ENCODE measurements around the gene KRTAP10-1.

The KRTAP10-1 gene

DNA sequence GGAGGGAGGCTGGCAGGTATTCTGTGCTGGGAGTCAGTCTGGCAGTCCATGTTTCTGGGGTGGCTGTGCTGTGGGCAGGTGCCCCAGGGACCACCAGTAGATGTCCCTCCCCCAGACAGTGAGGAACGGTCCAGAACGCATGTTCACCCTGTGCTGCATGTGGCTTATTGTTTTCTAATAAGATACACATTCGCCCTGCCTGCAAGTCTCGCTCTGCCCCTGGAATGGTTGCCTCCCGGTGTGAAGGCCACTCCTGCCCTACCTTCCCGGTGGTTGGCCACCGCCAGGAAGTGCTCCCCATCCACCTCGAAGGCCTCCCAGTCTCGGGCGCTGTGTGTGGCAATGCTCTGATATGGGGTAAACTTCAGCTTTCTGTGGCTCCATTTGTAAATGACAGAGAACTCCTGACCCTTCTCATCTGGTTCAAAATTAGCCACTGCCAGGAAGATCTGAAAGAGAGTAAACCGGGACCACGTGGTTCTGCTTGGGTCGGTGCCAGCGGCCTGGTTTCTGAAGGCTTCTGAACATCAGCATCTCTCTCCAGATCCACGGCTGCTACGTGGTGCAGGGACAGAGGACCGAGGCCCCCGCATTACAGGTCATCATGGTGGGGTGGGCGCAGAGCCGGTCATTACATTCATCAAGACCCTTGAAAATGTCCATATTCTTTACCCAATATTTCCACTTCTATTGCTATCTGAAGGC lies 14.5 kb downstream of the KRTAP10-1 start:
- Histone ChIP-seq H3K4me2 (ENCODE audit: low read length) (no peak overlapping the region), H3K27ac (ENCODE audit: low read length) (no peak overlapping the region), H3K27me3 (ENCODE audit: low read depth, low read length) (no peaks in the 10 kb centered on the region), H3K36me3 (replicated peaks; ENCODE audit: low read depth, low read length) (no peaks in the 10 kb centered on the region), H3K79me2 (ENCODE audit: low read length) (no peaks in the 10 kb centered on the region), H2AFZ (ENCODE audit: low read depth, low read length) (no peak overlapping the region), H3K9me3 (ENCODE audit: insufficient read depth, low read length) (no peaks in the 10 kb centered on the region), H3K4me3 (ENCODE audit: low read length) (no peak overlapping the region), H3K4me1 (ENCODE audit: low read length) (no peaks in the 10 kb centered on the region), H3K9ac (ENCODE audit: low read length) (no peak overlapping the region), H4K20me1 (ENCODE audit: insufficient read depth, low read length) (no peaks in the 10 kb centered on the region)
- TF ChIP-seq CTCF (IDR thresholded peaks at IDR 0.05; ENCODE audit: low read depth, low read length) (no peak), EZH2phosphoT487 (IDR thresholded peaks at IDR 0.05; ENCODE audit: low read depth) (no peak)

DNA sequence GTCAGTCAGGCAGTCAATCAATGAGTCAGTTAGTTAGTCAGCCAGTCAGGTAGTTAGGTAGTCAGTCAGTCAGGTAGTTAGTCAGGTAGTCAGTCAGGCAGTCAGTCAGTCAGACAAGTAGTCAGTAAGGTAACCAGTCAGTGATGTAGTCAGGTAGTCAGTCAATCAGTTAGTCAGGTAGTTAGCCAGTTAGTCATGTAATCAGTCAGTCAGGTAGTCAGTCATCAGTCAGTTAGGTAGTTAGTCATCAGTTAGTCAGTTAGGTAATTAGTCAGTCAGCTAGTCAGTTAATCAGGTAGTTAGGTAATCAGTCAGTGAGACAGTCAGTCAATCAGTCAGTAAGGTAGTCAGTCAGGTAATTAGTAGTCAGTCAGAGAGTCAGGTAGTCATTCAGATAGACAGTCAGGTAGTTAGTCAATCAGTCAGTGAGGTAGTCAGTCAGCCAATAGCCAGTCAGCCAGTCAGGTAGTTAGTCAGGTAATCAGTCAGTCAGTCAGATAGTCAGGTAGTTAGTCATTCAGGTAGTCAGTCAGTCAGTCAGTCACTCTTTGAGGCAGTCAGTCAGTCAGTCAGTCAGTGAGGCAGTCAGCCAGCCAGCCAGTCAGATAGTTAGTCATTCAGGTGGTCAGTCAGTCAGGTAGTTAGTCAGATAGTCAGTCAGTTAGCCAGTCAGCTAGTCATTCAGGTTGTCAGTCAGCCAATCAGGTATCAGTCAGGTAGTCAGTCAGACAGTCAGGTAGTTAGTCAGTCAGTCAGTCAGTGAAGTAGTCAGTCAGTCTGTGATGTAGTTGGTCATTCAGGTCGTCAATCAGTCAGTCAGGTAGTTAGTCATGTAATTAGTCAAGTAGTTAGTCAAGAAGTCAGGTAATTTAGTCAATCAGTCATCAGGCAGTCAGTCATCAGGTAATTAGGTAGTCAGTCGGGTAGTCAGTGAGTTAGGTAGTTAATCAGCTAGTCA lies 15.3 kb downstream of the KRTAP10-1 start:
- Histone ChIP-seq H3K9me3 (ENCODE audit: insufficient read depth, low read length) (no peaks in the 10 kb centered on the region), H3K27me3 (ENCODE audit: low read depth, low read length) (no peaks in the 10 kb centered on the region), H3K79me2 (ENCODE audit: low read length) (no peaks in the 10 kb centered on the region), H3K9ac (ENCODE audit: low read length) (no peak overlapping the region), H3K4me1 (ENCODE audit: low read length) (no peaks in the 10 kb centered on the region), H3K4me2 (ENCODE audit: low read length) (no peak overlapping the region), H3K27ac (ENCODE audit: low read length) (no peak overlapping the region), H2AFZ (ENCODE audit: low read depth, low read length) (no peak overlapping the region), H4K20me1 (ENCODE audit: insufficient read depth, low read length) (no peaks in the 10 kb centered on the region), H3K4me3 (ENCODE audit: low read length) (no peak overlapping the region), H3K36me3 (replicated peaks; ENCODE audit: low read depth, low read length) (no peaks in the 10 kb centered on the region)
- TF ChIP-seq EZH2phosphoT487 (IDR thresholded peaks at IDR 0.05; ENCODE audit: low read depth) (no peak), CTCF (IDR thresholded peaks at IDR 0.05; ENCODE audit: low read depth, low read length) (no peak)

DNA sequence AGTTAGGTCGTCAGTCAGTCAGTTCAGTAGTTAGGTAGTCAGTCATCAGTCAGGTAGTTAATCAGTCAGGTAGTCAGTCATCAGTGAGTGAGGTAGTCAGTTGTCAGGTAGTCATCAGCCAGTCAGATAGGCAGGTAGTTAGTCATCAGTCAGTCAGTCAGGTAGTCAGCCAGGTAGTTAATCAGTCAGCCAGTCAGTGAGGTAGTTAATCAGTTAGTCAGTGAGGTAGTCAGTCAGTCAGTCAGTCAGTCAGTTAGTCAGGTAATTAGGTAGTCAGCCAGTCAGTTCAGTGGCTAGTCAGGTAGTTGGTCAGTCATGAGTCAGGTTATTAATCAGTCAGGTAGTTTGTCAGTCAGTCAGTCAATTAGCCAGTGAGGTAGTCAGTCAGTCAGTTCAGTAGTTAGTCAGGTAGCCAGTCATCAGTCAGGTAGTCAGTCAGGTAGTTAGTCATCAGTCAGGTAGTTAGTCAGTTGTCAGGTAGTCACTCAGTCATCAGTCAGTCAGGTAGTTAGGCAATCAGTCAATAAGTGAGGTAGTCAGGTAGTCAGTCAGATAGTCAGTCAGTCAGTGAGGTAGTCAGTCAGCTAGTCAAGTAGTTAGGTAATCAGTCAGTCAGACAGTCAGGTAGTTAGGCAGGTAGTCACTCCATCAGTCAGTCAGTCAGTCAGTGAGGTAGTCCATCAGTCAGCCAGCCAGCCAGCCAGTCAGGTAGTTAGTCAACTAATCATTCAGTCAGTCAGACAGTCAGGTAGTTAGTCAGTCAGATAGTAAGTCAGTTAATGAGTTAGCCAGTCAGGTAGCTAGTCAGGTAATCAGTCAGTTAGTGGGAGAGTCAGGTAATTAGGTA lies 16.2 kb downstream of the KRTAP10-1 start:
- no peak overlapping the region for H2AFZ ChIP-seq (ENCODE audit: low read depth, low read length)

More for the DNA sequence above, 16.2 kb downstream of the KRTAP10-1 start:
- Histone ChIP-seq H3K4me3 (ENCODE audit: low read length) (no peak overlapping the region), H3K27me3 (ENCODE audit: low read depth, low read length) (no peaks in the 10 kb centered on the region), H3K36me3 (replicated peaks; ENCODE audit: low read depth, low read length) (no peaks in the 10 kb centered on the region), H3K27ac (ENCODE audit: low read length) (no peak overlapping the region), H3K9ac (ENCODE audit: low read length) (no peak overlapping the region), H3K79me2 (ENCODE audit: low read length) (no peaks in the 10 kb centered on the region), H4K20me1 (ENCODE audit: insufficient read depth, low read length) (no peaks in the 10 kb centered on the region), H3K4me1 (ENCODE audit: low read length) (no peaks in the 10 kb centered on the region), H3K4me2 (ENCODE audit: low read length) (no peak overlapping the region), H3K9me3 (ENCODE audit: insufficient read depth, low read length) (no peaks in the 10 kb centered on the region)
- TF ChIP-seq EZH2phosphoT487 (IDR thresholded peaks at IDR 0.05; ENCODE audit: low read depth) (no peak), CTCF (IDR thresholded peaks at IDR 0.05; ENCODE audit: low read depth, low read length) (no peak)
